Muscle of arm (tissue), 12 donors: Measurements from ENCODE around the gene MKKS. TPM values are rescaled to one million over a fixed set of nuclear protein-coding genes. Genes with fewer than 3 reads are reported as not detected.
"Not testable (repeated sequence)": the region's sequence is repeated elsewhere in the genome, so short reads cannot be mapped to it uniquely, and the experiment has no call there.

Source experiments
- DNase-seq: peaks from one replicate; pipeline ENCODE4 v3.0.0-alpha.2; 2013
- polyA plus RNA-seq, 12 donors: library from polyadenylated mRNA; unstranded; fragments of 120-200 nt; gene quantifications; one replicate each; pipeline ENCODE4 v1.2.1, GENCODE V29; 2013; ENCODE audit not compliant: insufficient read length in 12 of 12

MKKS gene
- polyA plus RNA-seq, 12 donors: 13.8 to 26.8 (median 22.5) TPM; not detected in 1

- not testable (repeated sequence) for DNase-seq
Measured at GRCh38 chr20:10417218-10417617, 16.8 kb downstream of the MKKS start.

- no peak for DNase-seq
Measured at GRCh38 chr20:10415013-10415650, 18.9 kb downstream of the MKKS start.

GRCh38 chr20:10412591-10413408 lies 21.2 kb downstream of the MKKS start:
- DNase-seq: no peak

GRCh38 chr20:10411673-10412072 lies 22.3 kb downstream of the MKKS start:
- no peak for DNase-seq

GRCh38 chr20:10408108-10408813 lies 25.8 kb downstream of the MKKS start:
- DNase-seq: no peak

GRCh38 chr20:10404959-10405530 lies 29.0 kb downstream of the MKKS start:
- no peak for DNase-seq

GRCh38 chr20:10404023-10404628 lies 29.9 kb downstream of the MKKS start:
- no peak for DNase-seq

GRCh38 chr20:10402938-10403608 lies 30.9 kb downstream of the MKKS start:
- peak; percentile 44 for DNase-seq

GRCh38 chr20:10398834-10399369 lies 35.1 kb downstream of the MKKS start:
- DNase-seq: no peak

- DNase-seq: not testable (repeated sequence)
Measured at GRCh38 chr20:10394752-10395151, 39.3 kb downstream of the MKKS start.

GRCh38 chr20:10390709-10391108 lies 43.3 kb downstream of the MKKS start:
- DNase-seq: no peak

GRCh38 chr20:10388597-10388996 lies 45.4 kb downstream of the MKKS start:
- no peak for DNase-seq

GRCh38 chr20:10387686-10388085 lies 46.3 kb downstream of the MKKS start:
- DNase-seq: no peak

- DNase-seq: no peak
Measured at GRCh38 chr20:10385850-10386544, 48.0 kb downstream of the MKKS start.

- DNase-seq: no peak
Measured at GRCh38 chr20:10381477-10381876, 52.5 kb downstream of the MKKS start.

GRCh38 chr20:10379761-10380160 lies 54.3 kb downstream of the MKKS start:
- no peak for DNase-seq

GRCh38 chr20:10376270-10377075 lies 57.5 kb downstream of the MKKS start:
- no peak for DNase-seq

- DNase-seq: no peak
Measured at GRCh38 chr20:10375191-10375590, 58.8 kb downstream of the MKKS start.

GRCh38 chr20:10374036-10374435 lies 60.0 kb downstream of the MKKS start:
- DNase-seq: no peak
